HepG2 (cell line): ENCODE results near the gene IRX3. TPM values are rescaled to one million over a fixed set of nuclear protein-coding genes. Genes with fewer than 3 reads are reported as not detected.

Experiments
- AGO1 ChIP-seq: fragments of 200-400 bp; formaldehyde crosslinking; IDR thresholded peaks from 2 replicates; pipeline ENCODE4 v1.6.1; 2017; ENCODE audit warnings: mild to moderate bottlenecking, low read depth, low read length, moderate library complexity; ENCODE audit not compliant: poor library complexity, severe bottlenecking
- AGO2 ChIP-seq: fragments of 200-400 bp; formaldehyde crosslinking; optimal IDR thresholded peaks from 2 replicates; pipeline ENCODE3; 2017; ENCODE audit warnings: mild to moderate bottlenecking, low read depth, low read length, moderate library complexity
- BCLAF1 ChIP-seq: fragments of 450-650 bp; IDR thresholded peaks from 2 replicates; pipeline ENCODE4 v1.6.1; 2017; ENCODE audit warnings: mild to moderate bottlenecking
- KLF9 ChIP-seq: IDR thresholded peaks from 2 replicates; pipeline ENCODE4 v1.6.1; 2016; ENCODE audit warnings: low read depth
- PRPF4 ChIP-seq: fragments of 200-400 bp; formaldehyde crosslinking; IDR thresholded peaks from 2 replicates; pipeline ENCODE4 v1.6.1; 2016; ENCODE audit warnings: low read length, low read depth; ENCODE audit not compliant: poor library complexity, severe bottlenecking
- PTBP1 ChIP-seq: fragments of 200-400 bp; formaldehyde crosslinking; IDR thresholded peaks from 2 replicates; pipeline ENCODE4 v1.6.1; 2018; ENCODE audit warnings: low read length, low read depth; ENCODE audit not compliant: poor library complexity, severe bottlenecking
- RBFOX2 ChIP-seq: fragments of 200-400 bp; formaldehyde crosslinking; IDR thresholded peaks from 2 replicates; pipeline ENCODE4 v1.6.1; 2017; ENCODE audit warnings: low read depth, mild to moderate bottlenecking, low read length
- ZNF20 ChIP-seq: sonication (generic); formaldehyde crosslinking; IDR thresholded peaks from 2 replicates; pipeline ENCODE4 v1.4.0; 2020; ENCODE audit warnings: mild to moderate bottlenecking, moderate library complexity, missing genetic modification reagents
- ZNF274 ChIP-seq: sonication (generic); formaldehyde crosslinking; IDR thresholded peaks from 2 replicates; pipeline ENCODE4 v1.5.1; 2020; ENCODE audit warnings: mild to moderate bottlenecking, missing genetic modification reagents
- polyA plus RNA-seq, 8 experiments: library from polyadenylated mRNA; depleted of rRNA in 3 of 8; stranded (reverse) in 7 of 8; unstranded in 1 of 8; fragments of >200 nt; fragmentation: Illumina TruSeq in 4 of 8; extraction: Trizol in 4 of 8; gene quantifications; 2 replicates each; pipeline versions ENCODE4 v1.2.1 to v1.2.3, GENCODE V29; 2011 to 2016; ENCODE audit warnings: low read depth in 4 of 8, missing spikeins in 1 of 8, mixed read lengths in 1 of 8; ENCODE audit not compliant: insufficient read depth in 1 of 8
- total RNA-seq, 5 experiments: library from RNA; depleted of rRNA; stranded (reverse); fragments of >200 nt; fragmentation: Illumina TruSeq; extraction: Trizol; gene quantifications; 2 replicates each; pipeline ENCODE4 v1.2.3, GENCODE V29; 2016; ENCODE audit warnings: low read depth in 1 of 5
- TF ChIP-seq, protein P1 (sequence below): sonication (generic); formaldehyde crosslinking; IDR thresholded peaks from 2 replicates; pipeline ENCODE4 v1.5.0; 2020; ENCODE audit warnings: mild to moderate bottlenecking, missing genetic modification reagents
- TF ChIP-seq, protein P2 (sequence below): sonication (generic); formaldehyde crosslinking; IDR thresholded peaks from 2 replicates; pipeline ENCODE4 v1.8.0; 2022; ENCODE audit warnings: missing genetic modification reagents, mild to moderate bottlenecking, borderline replicate concordance
- TF ChIP-seq, protein P3 (sequence below): sonication (generic); formaldehyde crosslinking; IDR thresholded peaks from 2 replicates; pipeline ENCODE4 v1.4.0; 2020; ENCODE audit warnings: missing genetic modification reagents
- TF ChIP-seq, protein P4 (sequence below): sonication (generic); formaldehyde crosslinking; IDR thresholded peaks from 2 replicates; pipeline ENCODE4 v1.5.0; 2020; ENCODE audit warnings: missing genetic modification reagents

Gene IRX3
- total and polyA plus RNA-seq, 2 of the 13 experiments (the other 11 are each of a cell fraction or from before 2014, with no cell fraction given) = 9.2 to 16.4 TPM

- TF ChIP-seq, protein P1, sequence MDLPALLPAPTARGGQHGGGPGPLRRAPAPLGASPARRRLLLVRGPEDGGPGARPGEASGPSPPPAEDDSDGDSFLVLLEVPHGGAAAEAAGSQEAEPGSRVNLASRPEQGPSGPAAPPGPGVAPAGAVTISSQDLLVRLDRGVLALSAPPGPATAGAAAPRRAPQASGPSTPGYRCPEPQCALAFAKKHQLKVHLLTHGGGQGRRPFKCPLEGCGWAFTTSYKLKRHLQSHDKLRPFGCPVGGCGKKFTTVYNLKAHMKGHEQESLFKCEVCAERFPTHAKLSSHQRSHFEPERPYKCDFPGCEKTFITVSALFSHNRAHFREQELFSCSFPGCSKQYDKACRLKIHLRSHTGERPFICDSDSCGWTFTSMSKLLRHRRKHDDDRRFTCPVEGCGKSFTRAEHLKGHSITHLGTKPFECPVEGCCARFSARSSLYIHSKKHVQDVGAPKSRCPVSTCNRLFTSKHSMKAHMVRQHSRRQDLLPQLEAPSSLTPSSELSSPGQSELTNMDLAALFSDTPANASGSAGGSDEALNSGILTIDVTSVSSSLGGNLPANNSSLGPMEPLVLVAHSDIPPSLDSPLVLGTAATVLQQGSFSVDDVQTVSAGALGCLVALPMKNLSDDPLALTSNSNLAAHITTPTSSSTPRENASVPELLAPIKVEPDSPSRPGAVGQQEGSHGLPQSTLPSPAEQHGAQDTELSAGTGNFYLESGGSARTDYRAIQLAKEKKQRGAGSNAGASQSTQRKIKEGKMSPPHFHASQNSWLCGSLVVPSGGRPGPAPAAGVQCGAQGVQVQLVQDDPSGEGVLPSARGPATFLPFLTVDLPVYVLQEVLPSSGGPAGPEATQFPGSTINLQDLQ (CRISPR knock-in tag) = no peak
- TF ChIP-seq BCLAF1 (no peak), KLF9 (CRISPR knock-in tag) (no peak), PTBP1 (peak; percentile 30), ZNF274 (CRISPR knock-in tag) (0 out of 2 replicates have a peak, but pooled peaks have one; percentile 29), AGO1 (peak; percentile 91), ZNF20 (CRISPR knock-in tag) (no peak), RBFOX2 (peak; percentile 66), AGO2 (peak; percentile 96), PRPF4 (peak; percentile 19)
- TF ChIP-seq, protein P2, sequence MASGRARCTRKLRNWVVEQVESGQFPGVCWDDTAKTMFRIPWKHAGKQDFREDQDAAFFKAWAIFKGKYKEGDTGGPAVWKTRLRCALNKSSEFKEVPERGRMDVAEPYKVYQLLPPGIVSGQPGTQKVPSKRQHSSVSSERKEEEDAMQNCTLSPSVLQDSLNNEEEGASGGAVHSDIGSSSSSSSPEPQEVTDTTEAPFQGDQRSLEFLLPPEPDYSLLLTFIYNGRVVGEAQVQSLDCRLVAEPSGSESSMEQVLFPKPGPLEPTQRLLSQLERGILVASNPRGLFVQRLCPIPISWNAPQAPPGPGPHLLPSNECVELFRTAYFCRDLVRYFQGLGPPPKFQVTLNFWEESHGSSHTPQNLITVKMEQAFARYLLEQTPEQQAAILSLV = 0 out of 2 replicates have a peak, but pooled peaks have one; percentile 5
- TF ChIP-seq, protein P3, sequence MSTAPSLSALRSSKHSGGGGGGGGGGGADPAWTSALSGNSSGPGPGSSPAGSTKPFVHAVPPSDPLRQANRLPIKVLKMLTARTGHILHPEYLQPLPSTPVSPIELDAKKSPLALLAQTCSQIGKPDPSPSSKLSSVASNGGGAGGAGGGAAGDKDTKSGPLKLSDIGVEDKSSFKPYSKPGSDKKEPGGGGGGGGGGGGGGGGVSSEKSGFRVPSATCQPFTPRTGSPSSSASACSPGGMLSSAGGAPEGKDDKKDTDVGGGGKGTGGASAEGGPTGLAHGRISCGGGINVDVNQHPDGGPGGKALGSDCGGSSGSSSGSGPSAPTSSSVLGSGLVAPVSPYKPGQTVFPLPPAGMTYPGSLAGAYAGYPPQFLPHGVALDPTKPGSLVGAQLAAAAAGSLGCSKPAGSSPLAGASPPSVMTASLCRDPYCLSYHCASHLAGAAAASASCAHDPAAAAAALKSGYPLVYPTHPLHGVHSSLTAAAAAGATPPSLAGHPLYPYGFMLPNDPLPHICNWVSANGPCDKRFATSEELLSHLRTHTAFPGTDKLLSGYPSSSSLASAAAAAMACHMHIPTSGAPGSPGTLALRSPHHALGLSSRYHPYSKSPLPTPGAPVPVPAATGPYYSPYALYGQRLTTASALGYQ (CRISPR knock-in tag) = no peak
- TF ChIP-seq, protein P4, sequence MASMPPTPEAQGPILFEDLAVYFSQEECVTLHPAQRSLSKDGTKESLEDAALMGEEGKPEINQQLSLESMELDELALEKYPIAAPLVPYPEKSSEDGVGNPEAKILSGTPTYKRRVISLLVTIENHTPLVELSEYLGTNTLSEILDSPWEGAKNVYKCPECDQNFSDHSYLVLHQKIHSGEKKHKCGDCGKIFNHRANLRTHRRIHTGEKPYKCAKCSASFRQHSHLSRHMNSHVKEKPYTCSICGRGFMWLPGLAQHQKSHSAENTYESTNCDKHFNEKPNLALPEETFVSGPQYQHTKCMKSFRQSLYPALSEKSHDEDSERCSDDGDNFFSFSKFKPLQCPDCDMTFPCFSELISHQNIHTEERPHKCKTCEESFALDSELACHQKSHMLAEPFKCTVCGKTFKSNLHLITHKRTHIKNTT (CRISPR knock-in tag) = no peak
These were observed 4.9 kb downstream of the IRX3 start (continued) for GRCh38 chr16:54281535-54282201.
